Measurements from ENCODE around the gene RNASE1.

The RNASE1 gene

GRCh38 chr14:20802341-20803084 lies at the start of gene RNASE1:
RNASE1 (minus strand) TSS chr14:20802844; CDS start chr14:20802068, 776 bp downstream.
- no peaks in the 10 kb centered on the region for H3K9me3 ChIP-seq (ENCODE audit: insufficient read depth, low read length)
- H3K27me3 ChIP-seq (ENCODE audit: low read depth, low read length) = peaks cover 5% of the 10 kb centered on the region; the same call in 1 of the 2 replicates
- no peak within 1 kb of the TSS for H3K4me3 ChIP-seq (ENCODE audit: low read length)
- H2AFZ ChIP-seq (ENCODE audit: low read depth, low read length) = no peak within 1 kb of the TSS
- H3K36me3 ChIP-seq (replicated peaks; ENCODE audit: low read depth, low read length) = no peaks in the 10 kb centered on the region
- H3K4me1 ChIP-seq (ENCODE audit: low read length) = peaks cover 33% of the 10 kb centered on the region
- H3K4me2 ChIP-seq (ENCODE audit: low read length) = no peak within 1 kb of the TSS
- no peaks in the 10 kb centered on the region for H4K20me1 ChIP-seq (ENCODE audit: insufficient read depth, low read length)
- TF ChIP-seq EZH2phosphoT487 (IDR thresholded peaks at IDR 0.05; ENCODE audit: low read depth) = no peak
- no peak for TF ChIP-seq CTCF (IDR thresholded peaks at IDR 0.05; ENCODE audit: low read depth, low read length)
- H3K27ac ChIP-seq (ENCODE audit: low read length) = no peak within 1 kb of the TSS
- no peaks in the 10 kb centered on the region for H3K79me2 ChIP-seq (ENCODE audit: low read length)
- H3K9ac ChIP-seq (ENCODE audit: low read length) = no peak within 1 kb of the TSS

GRCh38 chr14:20848955-20849570 lies 46.4 kb upstream of the RNASE1 start:
- no peaks in the 10 kb centered on the region for H3K4me1 ChIP-seq (ENCODE audit: low read length)
- no peak overlapping the region for H2AFZ ChIP-seq (ENCODE audit: low read depth, low read length)
- H3K27me3 ChIP-seq (ENCODE audit: low read depth, low read length) = peaks cover 27% of the 10 kb centered on the region
- TF ChIP-seq EZH2phosphoT487 (IDR thresholded peaks at IDR 0.05; ENCODE audit: low read depth) = no peak
- no peak for TF ChIP-seq CTCF (IDR thresholded peaks at IDR 0.05; ENCODE audit: low read depth, low read length)
- no peak overlapping the region for H3K27ac ChIP-seq (ENCODE audit: low read length)
- no peak overlapping the region for H3K4me2 ChIP-seq (ENCODE audit: low read length)
- no peak overlapping the region for H3K9ac ChIP-seq (ENCODE audit: low read length)
- H3K36me3 ChIP-seq (replicated peaks; ENCODE audit: low read depth, low read length) = no peaks in the 10 kb centered on the region
- H3K4me3 ChIP-seq (ENCODE audit: low read length) = no peak overlapping the region
- H3K79me2 ChIP-seq (ENCODE audit: low read length) = no peaks in the 10 kb centered on the region
- no peaks in the 10 kb centered on the region for H4K20me1 ChIP-seq (ENCODE audit: insufficient read depth, low read length)
- no peaks in the 10 kb centered on the region for H3K9me3 ChIP-seq (ENCODE audit: insufficient read depth, low read length)

GRCh38 chr14:20848316-20848954 lies 45.8 kb upstream of the RNASE1 start:
- H3K9ac ChIP-seq (ENCODE audit: low read length) = no peak overlapping the region
- H2AFZ ChIP-seq (ENCODE audit: low read depth, low read length) = no peak overlapping the region
- TF ChIP-seq CTCF (IDR thresholded peaks at IDR 0.05; ENCODE audit: low read depth, low read length) = no peak
- no peak for TF ChIP-seq EZH2phosphoT487 (IDR thresholded peaks at IDR 0.05; ENCODE audit: low read depth)
- no peaks in the 10 kb centered on the region for H3K79me2 ChIP-seq (ENCODE audit: low read length)
- H3K9me3 ChIP-seq (ENCODE audit: insufficient read depth, low read length) = no peaks in the 10 kb centered on the region
- no peaks in the 10 kb centered on the region for H3K36me3 ChIP-seq (replicated peaks; ENCODE audit: low read depth, low read length)
- no peaks in the 10 kb centered on the region for H3K4me1 ChIP-seq (ENCODE audit: low read length)
- peaks cover 21% of the 10 kb centered on the region for H3K27me3 ChIP-seq (ENCODE audit: low read depth, low read length)
- H3K4me2 ChIP-seq (ENCODE audit: low read length) = no peak overlapping the region
- no peaks in the 10 kb centered on the region for H4K20me1 ChIP-seq (ENCODE audit: insufficient read depth, low read length)
- H3K27ac ChIP-seq (ENCODE audit: low read length) = no peak overlapping the region
- H3K4me3 ChIP-seq (ENCODE audit: low read length) = no peak overlapping the region

GRCh38 chr14:20846560-20846959 lies 43.9 kb upstream of the RNASE1 start:
- Histone ChIP-seq H4K20me1 (ENCODE audit: insufficient read depth, low read length) (no peaks in the 10 kb centered on the region), H2AFZ (ENCODE audit: low read depth, low read length) (no peak overlapping the region), H3K36me3 (replicated peaks; ENCODE audit: low read depth, low read length) (no peaks in the 10 kb centered on the region), H3K27ac (ENCODE audit: low read length) (no peak overlapping the region), H3K9ac (ENCODE audit: low read length) (no peak overlapping the region), H3K4me1 (ENCODE audit: low read length) (no peaks in the 10 kb centered on the region), H3K79me2 (ENCODE audit: low read length) (no peaks in the 10 kb centered on the region), H3K4me3 (ENCODE audit: low read length) (no peak overlapping the region), H3K27me3 (ENCODE audit: low read depth, low read length) (peaks cover 7% of the 10 kb centered on the region), H3K4me2 (ENCODE audit: low read length) (no peak overlapping the region), H3K9me3 (ENCODE audit: insufficient read depth, low read length) (no peaks in the 10 kb centered on the region)
- TF ChIP-seq CTCF (IDR thresholded peaks at IDR 0.05; ENCODE audit: low read depth, low read length) (no peak), EZH2phosphoT487 (IDR thresholded peaks at IDR 0.05; ENCODE audit: low read depth) (no peak)

Measured in OCI-LY3 (cell line).